Neural cell (in vitro differentiated cells): ENCODE data around the gene CACNA1A.

Source experiments
- EP300 ChIP-seq: fragments of 450-650 bp; conservative IDR thresholded peaks from 2 replicates; pipeline ENCODE4 v1.6.1; 2014; ENCODE audit warnings: antibody characterized with exemption, mild to moderate bottlenecking, moderate library complexity; ENCODE audit not compliant: poor library complexity, severe bottlenecking
- EZH2 ChIP-seq: fragments of 200-600, 300-800 bp; shearing (Covaris generic), sonication (generic); IDR thresholded peaks from 2 replicates; pipeline ENCODE4 v1.6.1; 2014; ENCODE audit warnings: antibody characterized with exemption, low read length, borderline replicate concordance, mild to moderate bottlenecking; ENCODE audit not compliant: insufficient read depth, poor library complexity, severe bottlenecking
- MXI1 ChIP-seq: fragments of 450-650 bp; conservative IDR thresholded peaks from 2 replicates; pipeline ENCODE4 v1.6.1; 2014; ENCODE audit warnings: antibody characterized with exemption, mild to moderate bottlenecking; ENCODE audit not compliant: poor library complexity, severe bottlenecking
- POLR2AphosphoS5 ChIP-seq: IDR thresholded peaks from 2 replicates; pipeline ENCODE4 v1.6.1; 2012
- RAD21 ChIP-seq: fragments of 450-650 bp; conservative IDR thresholded peaks from 2 replicates; pipeline ENCODE4 v1.6.1; 2014; ENCODE audit warnings: antibody characterized with exemption, mild to moderate bottlenecking, moderate library complexity
- SMC3 ChIP-seq: fragments of 450-650 bp; conservative IDR thresholded peaks from 2 replicates; pipeline ENCODE4 v1.6.1; 2014; ENCODE audit warnings: antibody characterized with exemption, mild to moderate bottlenecking, moderate library complexity; ENCODE audit not compliant: poor library complexity
- TF ChIP-seq, protein P1 (sequence below): IDR thresholded peaks from 2 replicates; pipeline ENCODE4 v1.6.1; 2012; ENCODE audit warnings: borderline replicate concordance
- TF ChIP-seq, protein P2 (sequence below): fragments of 450-650 bp; IDR thresholded peaks from 2 replicates; pipeline ENCODE4 v1.5.1; 2014; ENCODE audit warnings: antibody characterized with exemption, mild to moderate bottlenecking, moderate library complexity; ENCODE audit not compliant: poor library complexity, severe bottlenecking

DNA sequence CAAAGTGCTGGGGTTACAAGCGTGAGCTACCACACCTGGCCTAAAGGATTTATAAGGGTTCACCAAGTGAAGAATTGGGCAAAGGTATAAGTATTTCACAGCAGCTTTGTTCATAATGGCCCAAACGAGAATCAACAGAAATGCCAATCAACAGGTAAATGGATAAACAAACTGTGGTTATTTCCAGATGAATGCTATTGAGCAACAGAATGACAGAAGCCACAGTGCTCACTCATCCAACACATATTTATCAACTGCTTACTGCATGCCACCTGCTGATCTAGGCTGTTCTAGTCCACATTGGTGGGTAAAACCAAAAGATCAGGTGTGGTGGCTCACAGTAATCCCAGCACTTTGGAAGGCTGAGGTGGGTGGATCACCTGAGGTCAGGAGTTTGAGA is 27.7 kb downstream of the CACNA1A start:
- TF ChIP-seq EZH2 = no peak
- TF ChIP-seq, protein P1, sequence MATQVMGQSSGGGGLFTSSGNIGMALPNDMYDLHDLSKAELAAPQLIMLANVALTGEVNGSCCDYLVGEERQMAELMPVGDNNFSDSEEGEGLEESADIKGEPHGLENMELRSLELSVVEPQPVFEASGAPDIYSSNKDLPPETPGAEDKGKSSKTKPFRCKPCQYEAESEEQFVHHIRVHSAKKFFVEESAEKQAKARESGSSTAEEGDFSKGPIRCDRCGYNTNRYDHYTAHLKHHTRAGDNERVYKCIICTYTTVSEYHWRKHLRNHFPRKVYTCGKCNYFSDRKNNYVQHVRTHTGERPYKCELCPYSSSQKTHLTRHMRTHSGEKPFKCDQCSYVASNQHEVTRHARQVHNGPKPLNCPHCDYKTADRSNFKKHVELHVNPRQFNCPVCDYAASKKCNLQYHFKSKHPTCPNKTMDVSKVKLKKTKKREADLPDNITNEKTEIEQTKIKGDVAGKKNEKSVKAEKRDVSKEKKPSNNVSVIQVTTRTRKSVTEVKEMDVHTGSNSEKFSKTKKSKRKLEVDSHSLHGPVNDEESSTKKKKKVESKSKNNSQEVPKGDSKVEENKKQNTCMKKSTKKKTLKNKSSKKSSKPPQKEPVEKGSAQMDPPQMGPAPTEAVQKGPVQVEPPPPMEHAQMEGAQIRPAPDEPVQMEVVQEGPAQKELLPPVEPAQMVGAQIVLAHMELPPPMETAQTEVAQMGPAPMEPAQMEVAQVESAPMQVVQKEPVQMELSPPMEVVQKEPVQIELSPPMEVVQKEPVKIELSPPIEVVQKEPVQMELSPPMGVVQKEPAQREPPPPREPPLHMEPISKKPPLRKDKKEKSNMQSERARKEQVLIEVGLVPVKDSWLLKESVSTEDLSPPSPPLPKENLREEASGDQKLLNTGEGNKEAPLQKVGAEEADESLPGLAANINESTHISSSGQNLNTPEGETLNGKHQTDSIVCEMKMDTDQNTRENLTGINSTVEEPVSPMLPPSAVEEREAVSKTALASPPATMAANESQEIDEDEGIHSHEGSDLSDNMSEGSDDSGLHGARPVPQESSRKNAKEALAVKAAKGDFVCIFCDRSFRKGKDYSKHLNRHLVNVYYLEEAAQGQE = no peak
- no peak for TF ChIP-seq POLR2AphosphoS5
- no peak for TF ChIP-seq SMC3
- TF ChIP-seq, protein P2, sequence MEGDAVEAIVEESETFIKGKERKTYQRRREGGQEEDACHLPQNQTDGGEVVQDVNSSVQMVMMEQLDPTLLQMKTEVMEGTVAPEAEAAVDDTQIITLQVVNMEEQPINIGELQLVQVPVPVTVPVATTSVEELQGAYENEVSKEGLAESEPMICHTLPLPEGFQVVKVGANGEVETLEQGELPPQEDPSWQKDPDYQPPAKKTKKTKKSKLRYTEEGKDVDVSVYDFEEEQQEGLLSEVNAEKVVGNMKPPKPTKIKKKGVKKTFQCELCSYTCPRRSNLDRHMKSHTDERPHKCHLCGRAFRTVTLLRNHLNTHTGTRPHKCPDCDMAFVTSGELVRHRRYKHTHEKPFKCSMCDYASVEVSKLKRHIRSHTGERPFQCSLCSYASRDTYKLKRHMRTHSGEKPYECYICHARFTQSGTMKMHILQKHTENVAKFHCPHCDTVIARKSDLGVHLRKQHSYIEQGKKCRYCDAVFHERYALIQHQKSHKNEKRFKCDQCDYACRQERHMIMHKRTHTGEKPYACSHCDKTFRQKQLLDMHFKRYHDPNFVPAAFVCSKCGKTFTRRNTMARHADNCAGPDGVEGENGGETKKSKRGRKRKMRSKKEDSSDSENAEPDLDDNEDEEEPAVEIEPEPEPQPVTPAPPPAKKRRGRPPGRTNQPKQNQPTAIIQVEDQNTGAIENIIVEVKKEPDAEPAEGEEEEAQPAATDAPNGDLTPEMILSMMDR = no peak
- TF ChIP-seq RAD21 = no peak
- no peak for TF ChIP-seq MXI1
- TF ChIP-seq EP300 = no peak
